Uterus (tissue), 4 donors: ENCODE results near the gene FMNL2. TPM values are rescaled to one million over a fixed set of nuclear protein-coding genes. Genes with fewer than 3 reads are reported as not detected.
A peak's percentile ranks its signal among the peaks of the same experiment; 100 is the strongest.

Experiments
- DNase-seq, 2 donors: peaks; one replicate each; pipeline ENCODE4 v3.0.0-alpha.2; 2019 to 2020
- H3K27ac ChIP-seq, 2 donors: fragments of 200-600 bp; sonication (generic); 1 replicate in 1 of 2; 2 replicates in 1 of 2; pipeline ENCODE4 v1.5.1; 2016 to 2018
- H3K27me3 ChIP-seq, 2 donors: fragments of 200-600 bp; sonication (generic); one replicate each; pipeline ENCODE4 v1.5.1; 2018 to 2019; ENCODE audit warnings: control low read depth in 1 of 2
- H3K36me3 ChIP-seq, 2 donors: fragments of 200-600 bp; sonication (generic); one replicate each; pipeline ENCODE4 v1.5.1; 2019; ENCODE audit warnings: control low read depth in 1 of 2
- H3K4me1 ChIP-seq, 2 donors: fragments of 200-600 bp; sonication (generic); one replicate each; pipeline ENCODE4 v1.5.1; 2018 to 2019; ENCODE audit warnings: control low read depth in 1 of 2
- H3K4me3 ChIP-seq, 2 donors: fragments of 200-600 bp; sonication (generic); 1 replicate in 1 of 2; 2 replicates in 1 of 2; pipeline ENCODE4 v1.5.1; 2018 to 2019; ENCODE audit warnings: mild to moderate bottlenecking in 1 of 2
- H3K9me3 ChIP-seq, 2 donors: fragments of 200-600 bp; sonication (generic); one replicate each; pipeline ENCODE4 v1.5.1; 2019; ENCODE audit warnings: control low read depth in 1 of 2
- CTCF ChIP-seq, 4 experiments: fragments of 200-600 bp in 2 of 4; fragments of 450-650 bp in 2 of 4; sonication (generic) in 2 of 4; IDR thresholded peaks; one replicate each; pipeline ENCODE4 v1.5.1; 2016 to 2019; ENCODE audit warnings: antibody characterized with exemption in 4 of 4, mild to moderate bottlenecking in 2 of 4, moderate library complexity in 1 of 4
- POLR2A ChIP-seq, 2 donors: fragments of 450-650 bp; IDR thresholded peaks; one replicate each; pipeline ENCODE4 v1.6.1; 2016; ENCODE audit warnings: antibody characterized with exemption in 2 of 2, mild to moderate bottlenecking in 1 of 2, moderate library complexity in 1 of 2
- intact Hi-C: fragments of 100-400 bp; cut with DNase I; formaldehyde crosslinking; loops from one replicate; pipeline ENCODE4 v1.15.1; 2023; ENCODE audit warnings: low total_unique reads
- total RNA-seq, 4 donors: library from RNA; depleted of rRNA in 3 of 4; stranded (reverse); fragments of >200 nt in 3 of 4; gene quantifications; one replicate each; pipeline versions ENCODE4 v1.1.0 to v1.2.4, GENCODE V29; 2014 to 2023
- donor health status: DM: yes; HTN: yes; CAD: no.

FMNL2 gene
- total RNA-seq, 4 donors from 2014 or later = 10.0 to 66.9 (median 33.4) TPM

DNA sequence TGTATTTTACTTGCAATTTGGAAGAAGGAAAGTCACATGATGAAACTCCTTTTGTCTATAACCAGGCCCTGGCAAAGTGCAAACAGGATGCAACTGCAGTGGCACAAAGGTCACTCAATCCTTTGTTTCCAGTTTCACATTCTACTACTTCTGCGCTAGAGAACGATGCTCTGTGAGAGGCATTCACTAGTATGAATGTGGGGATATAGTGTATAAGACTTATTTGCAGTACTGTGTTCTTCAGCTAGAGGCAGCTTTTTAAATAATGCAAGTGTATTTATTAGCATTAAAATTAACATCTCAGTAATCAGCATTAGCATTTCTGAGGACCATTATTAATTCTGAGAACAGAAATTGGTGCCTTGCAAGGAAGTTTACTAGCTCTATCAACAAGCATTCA is 313.4 kb downstream of the FMNL2 start:
- TF ChIP-seq CTCF (IDR thresholded peaks at IDR 0.05) = peak in 2 of 4 experiments; percentile 14 to 21
- TF ChIP-seq POLR2A (IDR thresholded peaks at IDR 0.05) = no peak
- peaks cover 0 to 11% of the 10 kb centered on the region in 2 donors for H3K4me1 ChIP-seq
- no peak for DNase-seq
- no peak overlapping the region for H3K4me3 ChIP-seq
- no peaks in the 10 kb centered on the region for H3K27me3 ChIP-seq
- no peaks in the 10 kb centered on the region for H3K36me3 ChIP-seq
- H3K27ac ChIP-seq = peak overlapping the region in 1 of 2 donors; percentile 49
- no peaks in the 10 kb centered on the region for H3K9me3 ChIP-seq
- intact Hi-C loops = no loop called here

DNA sequence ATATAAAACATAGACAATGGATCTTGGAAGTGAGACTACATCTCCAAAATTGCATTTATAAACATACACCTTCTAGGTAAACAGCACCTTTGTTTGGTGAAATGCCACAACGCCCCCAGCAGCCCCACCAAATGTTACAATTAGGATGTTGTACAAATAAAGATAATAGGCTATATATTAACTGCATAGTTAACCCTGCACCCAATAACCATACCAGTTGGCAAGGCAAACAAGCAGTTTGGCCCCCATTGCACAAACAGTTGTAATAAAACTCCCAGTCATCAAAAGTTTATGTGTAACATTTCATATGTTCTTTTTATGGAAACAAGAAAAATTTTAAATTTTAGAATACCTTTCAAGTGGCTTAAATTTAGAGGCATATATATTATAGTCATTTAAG is 315.0 kb downstream of the FMNL2 start:
- no peak overlapping the region for H3K27ac ChIP-seq
- peaks cover 0 to 11% of the 10 kb centered on the region in 2 donors for H3K4me1 ChIP-seq
- H3K4me3 ChIP-seq = no peak overlapping the region
- no peaks in the 10 kb centered on the region for H3K9me3 ChIP-seq
- intact Hi-C loops = no loop called here
- no peaks in the 10 kb centered on the region for H3K27me3 ChIP-seq
- TF ChIP-seq POLR2A (IDR thresholded peaks at IDR 0.05) (no peak), CTCF (IDR thresholded peaks at IDR 0.05) (no peak)
- no peaks in the 10 kb centered on the region for H3K36me3 ChIP-seq
- no peak for DNase-seq

DNA sequence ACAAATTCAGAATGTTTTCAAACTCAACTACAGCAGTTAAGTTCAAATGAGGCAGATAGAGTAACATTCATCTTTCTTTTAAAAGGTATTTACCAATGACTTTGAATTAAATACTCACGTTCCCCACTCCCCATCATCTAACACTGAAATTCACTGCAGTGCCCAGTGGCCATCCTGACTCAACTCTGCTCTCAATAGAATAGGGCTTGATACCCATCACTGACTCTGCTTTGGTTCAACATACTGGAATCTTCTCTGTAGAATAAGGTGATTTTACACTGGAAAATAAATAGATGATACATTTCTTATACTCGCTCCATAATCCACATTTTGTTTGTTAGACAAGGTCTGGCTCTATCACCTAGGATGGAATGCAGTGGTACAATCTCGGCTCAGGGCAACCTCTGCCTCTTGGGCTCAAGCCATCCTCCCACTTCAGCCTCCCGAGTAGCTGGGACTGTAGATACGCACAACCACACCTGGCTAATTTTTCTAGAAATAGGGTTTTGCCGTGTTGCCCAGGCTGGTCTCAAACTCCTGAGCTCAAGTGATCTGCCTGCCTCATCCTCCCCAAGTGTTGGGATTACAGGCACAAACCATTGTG is 315.9 kb downstream of the FMNL2 start:
- H3K36me3 ChIP-seq = no peaks in the 10 kb centered on the region
- TF ChIP-seq CTCF (IDR thresholded peaks at IDR 0.05) (no peak), POLR2A (IDR thresholded peaks at IDR 0.05) (no peak)
- no peak for DNase-seq
- peaks cover 0 to 11% of the 10 kb centered on the region in 2 donors for H3K4me1 ChIP-seq
- no peaks in the 10 kb centered on the region for H3K27me3 ChIP-seq
- intact Hi-C loops = no loop called here
- no peaks in the 10 kb centered on the region for H3K9me3 ChIP-seq
- H3K27ac ChIP-seq = no peak overlapping the region
- no peak overlapping the region for H3K4me3 ChIP-seq

- Histone ChIP-seq H3K4me1 (peaks cover 0 to 11% of the 10 kb centered on the region in 2 donors), H3K27me3 (no peaks in the 10 kb centered on the region), H3K36me3 (no peaks in the 10 kb centered on the region), H3K9me3 (no peaks in the 10 kb centered on the region), H3K27ac (no peak overlapping the region), H3K4me3 (no peak overlapping the region)
- intact Hi-C loops = no loop called here
- TF ChIP-seq POLR2A (IDR thresholded peaks at IDR 0.05) = no peak
- TF ChIP-seq CTCF (IDR thresholded peaks at IDR 0.05) = no peak
- DNase-seq = no peak
These were observed 316.9 kb downstream of the FMNL2 start for GRCh38 chr2:152651834-152652233.

GRCh38 chr2:152655880-152656279 is 320.9 kb downstream of the FMNL2 start:
- TF ChIP-seq POLR2A (IDR thresholded peaks at IDR 0.05) (no peak), CTCF (IDR thresholded peaks at IDR 0.05) (no peak)
- Histone ChIP-seq H3K36me3 (no peaks in the 10 kb centered on the region), H3K4me3 (no peak overlapping the region), H3K9me3 (no peaks in the 10 kb centered on the region), H3K27ac (no peak overlapping the region), H3K27me3 (no peaks in the 10 kb centered on the region), H3K4me1 (no peaks in the 10 kb centered on the region)
- intact Hi-C loops = no loop called here
- no peak for DNase-seq
